ENCODE data around the gene HSPG2. TPM values are rescaled to one million over a fixed set of nuclear protein-coding genes. Genes with fewer than 3 reads are reported as not detected.

HSPG2 gene
- total and polyA plus RNA-seq, 2 of the 8 experiments (the other 6 are each of a cell fraction or from before 2014, with no cell fraction given), result 17.8 to 111 TPM

GRCh38 chr1:21955058-21955457, 17.9 kb upstream of the HSPG2 start (continued):
- TF ChIP-seq CHD7 (IDR thresholded peaks at IDR 0.05; ENCODE audit: insufficient replicate concordance, low read length), result no peak
- no peak for TF ChIP-seq BRCA1 (IDR thresholded peaks at IDR 0.05; ENCODE audit: low read depth, low read length)
- no peak for TF ChIP-seq YY1 (IDR thresholded peaks at IDR 0.05; ENCODE audit: low read depth, low read length)
- no peak for TF ChIP-seq HDAC6 (IDR thresholded peaks at IDR 0.05; ENCODE audit: low read depth, low read length)
- TF ChIP-seq TAF1 (IDR thresholded peaks at IDR 0.05; ENCODE audit: low read depth, low read length), result no peak
- TF ChIP-seq EGR1 (IDR thresholded peaks at IDR 0.05; ENCODE audit: borderline replicate concordance, low read depth, low read length), result no peak
